ENCODE data around the gene COPA.

The COPA gene

GRCh38 chr1:160264795-160265307 lies 78.2 kb downstream of the COPA start:
- no peak for DNase-seq (ENCODE audit: low read depth)

- DNase-seq (ENCODE audit: low read depth), result peak; percentile 88
These were observed 80.9 kb downstream of the COPA start, which contains the start of gene DCAF8 for GRCh38 chr1:160261893-160262794. DCAF8 (minus strand) TSS chr1:160262549; CDS start chr1:160244008, 18,541 bp downstream.

- no peak for DNase-seq (ENCODE audit: low read depth)
These were observed 81.5 kb downstream of the COPA start for GRCh38 chr1:160261556-160261892.

GRCh38 chr1:160260406-160261382 lies 82.4 kb downstream of the COPA start:
- DNase-seq (ENCODE audit: low read depth), result no peak

- no peak for DNase-seq (ENCODE audit: low read depth)
These were observed 84.8 kb downstream of the COPA start for GRCh38 chr1:160258177-160258798.

GRCh38 chr1:160257411-160258015 lies 85.5 kb downstream of the COPA start:
- no peak for DNase-seq (ENCODE audit: low read depth)

GRCh38 chr1:160256396-160257046 lies 86.5 kb downstream of the COPA start:
- DNase-seq (ENCODE audit: low read depth), result no peak

GRCh38 chr1:160255781-160256300 lies 87.2 kb downstream of the COPA start:
- no peak for DNase-seq (ENCODE audit: low read depth)

GRCh38 chr1:160251687-160252526 lies 91.1 kb downstream of the COPA start:
- DNase-seq (ENCODE audit: low read depth), result no peak

GRCh38 chr1:160251011-160251410 lies 92.0 kb downstream of the COPA start:
- no peak for DNase-seq (ENCODE audit: low read depth)

- no peak for DNase-seq (ENCODE audit: low read depth)
These were observed 96.0 kb downstream of the COPA start for GRCh38 chr1:160247053-160247452.

- DNase-seq (ENCODE audit: low read depth), result no peak
These were observed 97.6 kb downstream of the COPA start for GRCh38 chr1:160245434-160245833.

GRCh38 chr1:160244209-160244608 lies 98.8 kb downstream of the COPA start:
- DNase-seq (ENCODE audit: low read depth), result no peak

- DNase-seq (ENCODE audit: low read depth), result no peak
These were observed 99.3 kb downstream of the COPA start for GRCh38 chr1:160243767-160244166.

GRCh38 chr1:160239582-160240299 lies 103.3 kb downstream of the COPA start:
- no peak for DNase-seq (ENCODE audit: low read depth)
